K562 (cell line): ENCODE measurements around the gene SAMD10. TPM values are rescaled to one million over a fixed set of nuclear protein-coding genes. Genes with fewer than 3 reads are reported as not detected.

Source experiments
- ATAC-seq: fragments of 200-7000 bp; cut with Tn5 transposase; 3 replicates; pipeline ENCODE4 v1.9.1; 2020; ENCODE audit warnings: moderate library complexity
- BruUV-seq: library from RNA; stranded (reverse); fragments of 400-500 nt; replicated peaks from 2 replicates; lab custom pipeline; 2021; lab: Mats Ljungman, UMichigan
- CTCF ChIA-PET: fragments of 300-600 bp; formaldehyde crosslinking; extraction: SDS; loops from one replicate; lab custom pipeline; 2021; ENCODE audit warnings: low intra/inter-chr PET ratio; lab: Yijun Ruan, JAX
- POLR2A ChIA-PET: fragments of 300-600, 350-650 bp; sonication (Branson Sonifier 250); formaldehyde crosslinking; extraction: SDS; loops from one replicate; lab custom pipeline; 2021; ENCODE audit warnings: antibody characterized with exemption, inconsistent platforms; lab: Yijun Ruan, JAX
- DNase-seq, 4 experiments: peaks; one replicate each; pipeline versions ENCODE4 v3.0.0 to v3.0.0-alpha.2; 2011 to 2018; ENCODE audit warnings: low spot score in 3 of 4, mixed read lengths in 3 of 4; ENCODE audit errors: extremely low read depth in 1 of 4
- FAIRE-seq: peaks from 2 replicates; lab custom pipeline; 2011; peaks lifted over from hg19 to GRCh38; lab: Jason Lieb, UNC
- H2AFZ ChIP-seq: 2 replicates; pipeline ENCODE4 v1.6.0; 2011; ENCODE audit warnings: low read depth, low read length, control low read depth, inconsistent platforms
- H3K27ac ChIP-seq: fragments of 200-600 bp; 3 replicates; pipeline ENCODE4 v1.8.0; 2011; ENCODE audit warnings: low read depth, mild to moderate bottlenecking, control low read depth, inconsistent platforms, low read length, moderate library complexity, mixed read lengths; ENCODE audit errors: extremely low read depth
- H3K27me3 ChIP-seq, 2 experiments: fragments of 300-600 bp in 1 of 2; 2 replicates in 1 of 2; 3 replicates in 1 of 2; pipeline versions ENCODE4 v1.6.0 to v1.8.0; 2011; ENCODE audit warnings: inconsistent platforms in 2 of 2, low read length in 2 of 2, mild to moderate bottlenecking in 1 of 2, mixed read lengths in 1 of 2, moderate library complexity in 1 of 2; ENCODE audit not compliant: control insufficient read depth in 2 of 2, insufficient read depth in 2 of 2
- H3K36me3 ChIP-seq: fragments of 300-600 bp; 3 replicates; pipeline ENCODE4 v1.8.0; 2011; ENCODE audit warnings: mild to moderate bottlenecking, low read length, inconsistent platforms; ENCODE audit not compliant: control insufficient read depth, insufficient read depth
- H3K4me1 ChIP-seq, 2 experiments: fragments of 200-600 bp in 1 of 2; replicated peaks in 1 of 2; 2 replicates in 1 of 2; 3 replicates in 1 of 2; pipeline versions ENCODE4 v1.5.1 to v1.8.0; 2011; ENCODE audit warnings: inconsistent platforms in 2 of 2, low read length in 2 of 2, mild to moderate bottlenecking in 1 of 2, mixed read lengths in 1 of 2, moderate library complexity in 1 of 2; ENCODE audit not compliant: control insufficient read depth in 2 of 2, insufficient read depth in 2 of 2
- H3K4me2 ChIP-seq: 2 replicates; pipeline ENCODE4 v1.6.1; 2011; ENCODE audit warnings: low read length, control low read depth, inconsistent platforms, mixed read lengths; ENCODE audit not compliant: insufficient read depth
- H3K4me3 ChIP-seq: fragments of 200-600 bp; sonication (generic), shearing (Covaris generic); 2 replicates; pipeline ENCODE4 v1.5.1; 2016; ENCODE audit warnings: control low read depth, inconsistent platforms
- H3K79me2 ChIP-seq: fragments of 200-600 bp; 3 replicates; pipeline ENCODE4 v1.8.0; 2011; ENCODE audit warnings: low read length, inconsistent platforms; ENCODE audit not compliant: control insufficient read depth, insufficient read depth
- H3K9ac ChIP-seq, 2 experiments: 2 replicates each; pipeline versions ENCODE4 v1.6.0 to v1.6.1; 2011; ENCODE audit warnings: low read depth in 2 of 2, low read length in 2 of 2, control low read depth in 1 of 2, inconsistent platforms in 1 of 2, mild to moderate bottlenecking in 1 of 2, mixed read lengths in 1 of 2; ENCODE audit not compliant: insufficient read depth in 1 of 2
- H3K9me1 ChIP-seq: one replicate; pipeline ENCODE4 v1.6.0; 2011; ENCODE audit warnings: inconsistent platforms, mild to moderate bottlenecking, low read length, moderate library complexity; ENCODE audit not compliant: control insufficient read depth, insufficient read depth
- H3K9me3 ChIP-seq: replicated peaks from 2 replicates; pipeline ENCODE4 v1.5.1; 2011; ENCODE audit warnings: low read depth, low read length, inconsistent platforms; ENCODE audit not compliant: control insufficient read depth, insufficient read depth
- H4K20me1 ChIP-seq: replicated peaks from 2 replicates; pipeline ENCODE4 v1.6.1; 2011; ENCODE audit warnings: low read length, inconsistent platforms, mixed read lengths; ENCODE audit not compliant: control insufficient read depth, insufficient read depth
- ASH1L ChIP-seq: fragments of 450-650 bp; IDR thresholded peaks from 2 replicates; pipeline ENCODE4 v1.6.1; 2018; ENCODE audit warnings: borderline replicate concordance, mild to moderate bottlenecking, low read depth; ENCODE audit not compliant: partially characterized antibody
- EHMT2 ChIP-seq: fragments of 450-650 bp; IDR thresholded peaks from 2 replicates; pipeline ENCODE4 v1.6.1; 2018; ENCODE audit warnings: antibody characterized with exemption
- ESRRB ChIP-seq: fragments of 250-450 bp; sonication (Bioruptor Pico); IDR thresholded peaks from 2 replicates; pipeline ENCODE4 v1.5.0; 2020; ENCODE audit warnings: mild to moderate bottlenecking, moderate library complexity, borderline replicate concordance
- FOXP1 ChIP-seq: sonication (generic); formaldehyde crosslinking; IDR thresholded peaks from 2 replicates; pipeline ENCODE4 v1.8.0; 2022; ENCODE audit warnings: mild to moderate bottlenecking, missing genetic modification reagents
- MTA3 ChIP-seq: fragments of 450-650 bp; formaldehyde crosslinking; IDR thresholded peaks from 2 replicates; pipeline ENCODE4 v1.6.1; 2017; ENCODE audit warnings: mild to moderate bottlenecking, borderline replicate concordance
- NFE2 ChIP-seq: IDR thresholded peaks from 2 replicates; pipeline ENCODE4 v1.6.1; 2014; ENCODE audit warnings: antibody characterized with exemption, low read depth
- POLR2G ChIP-seq: fragments of 200-400 bp; formaldehyde crosslinking; IDR thresholded peaks from 2 replicates; pipeline ENCODE4 v1.6.1; 2017; ENCODE audit warnings: low read depth, mild to moderate bottlenecking, antibody characterized with exemption, low read length, moderate library complexity
- WGBS: fragments of 100-300 bp; shearing (Covaris generic); methylation state at CpG from one replicate; pipeline ENCODE4 v1.1.6; 2016; ENCODE audit warnings: low coverage, mixed read lengths; ENCODE audit not compliant: insufficient coverage; ENCODE audit errors: missing lambda C conversion rate; 5-methylcytosine and 5-hydroxymethylcytosine counted together
- in situ Hi-C: fragments of 300-500 bp; cut with MboI; formaldehyde crosslinking; loops from 4 replicates; pipeline ENCODE4 v1.15.0; 2018; ENCODE audit warnings: inconsistent platforms, mixed read lengths
- intact Hi-C: fragments of 100-400 bp; cut with micrococcal nuclease; formaldehyde crosslinking; loops from 2 replicates; pipeline ENCODE4 v1.14.2; 2022
- polyA plus RNA-seq, 8 experiments: library from polyadenylated mRNA; depleted of rRNA in 4 of 8; stranded (reverse) in 5 of 8; unstranded in 3 of 8; fragments of >200 nt; fragmentation: Nextera tagmentation in 2 of 8; fragmentation: Illumina TruSeq in 1 of 8; extraction: Ambion mirVana in 2 of 8; extraction: Trizol in 1 of 8; gene quantifications; 2 replicates each; pipeline versions ENCODE4 v1.2.1 to v1.2.3, GENCODE V29; 2011 to 2014; ENCODE audit warnings: inconsistent platforms in 1 of 8, missing spikeins in 1 of 8
- total RNA-seq, 7 experiments: library from RNA; depleted of rRNA in 6 of 7; stranded (reverse); fragments of >200 nt in 6 of 7; fragmentation: Illumina TruSeq in 2 of 7; extraction: Trizol in 2 of 7; gene quantifications; 2 replicates each; pipeline versions ENCODE4 v1.2.1 to v1.2.3, GENCODE V29; 2011 to 2021; ENCODE audit warnings: low replicate concordance in 1 of 7
- TF ChIP-seq, protein P1 (sequence below): fragments of 250-450 bp; sonication (Bioruptor Pico); IDR thresholded peaks from 2 replicates; pipeline ENCODE4 v1.8.0; 2021; ENCODE audit warnings: mild to moderate bottlenecking, moderate library complexity
- TF ChIP-seq, protein P2 (sequence below): fragments of 250-450 bp; sonication (Bioruptor Pico); IDR thresholded peaks from 2 replicates; pipeline ENCODE4 v1.6.1; 2021; ENCODE audit warnings: mild to moderate bottlenecking

Gene SAMD10
- total and polyA plus RNA-seq, 9 of the 15 experiments (the other 6 are each of a cell fraction or from before 2014, with no cell fraction given) = 0.37 to 15.2 (median 4.8) TPM

DNA sequence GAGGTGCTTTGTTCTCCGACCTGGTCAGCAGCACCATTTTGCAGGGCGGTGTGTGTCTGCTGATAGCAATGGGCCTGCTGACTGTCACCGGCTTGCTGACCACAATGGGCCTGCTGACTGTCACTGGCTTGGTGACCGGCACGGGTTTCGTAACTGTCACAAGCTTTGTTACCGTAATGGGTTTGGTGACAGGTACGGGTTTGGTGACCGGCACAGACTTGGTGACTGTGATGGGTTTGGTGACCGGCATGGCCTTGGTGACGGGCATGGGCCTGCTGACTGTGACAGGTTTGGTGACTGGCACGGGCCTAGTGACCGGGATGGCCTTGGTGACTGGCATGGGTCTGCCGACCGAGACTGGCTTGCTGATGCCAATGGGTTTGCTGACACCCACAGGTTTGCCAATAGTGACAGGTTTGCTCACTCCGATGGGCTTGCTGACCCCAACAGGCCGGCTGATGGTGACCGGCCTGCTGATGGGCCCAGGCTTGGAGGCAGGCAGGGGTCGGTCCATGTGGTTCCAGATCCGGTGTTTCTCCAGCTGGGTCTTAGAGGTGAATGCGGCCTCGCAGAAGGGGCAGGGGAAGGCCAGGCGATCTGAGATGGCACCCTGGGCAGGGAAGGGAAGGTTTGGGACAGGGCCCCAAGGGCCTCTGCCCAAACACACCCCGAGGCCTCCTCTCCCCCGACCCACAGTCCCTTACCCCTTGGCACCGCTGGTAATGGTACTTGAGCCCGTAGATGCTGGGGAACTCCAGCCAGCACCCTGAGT, 13.1 kb downstream of the SAMD10 start:
- BruUV-seq = no TSS peak
- no peak for TF ChIP-seq NFE2
- no peak for TF ChIP-seq FOXP1 (CRISPR knock-in tag)
- 0 out of 2 replicates have a peak, but pooled peaks have one; percentile 27 for TF ChIP-seq POLR2G
- TF ChIP-seq, protein P1, sequence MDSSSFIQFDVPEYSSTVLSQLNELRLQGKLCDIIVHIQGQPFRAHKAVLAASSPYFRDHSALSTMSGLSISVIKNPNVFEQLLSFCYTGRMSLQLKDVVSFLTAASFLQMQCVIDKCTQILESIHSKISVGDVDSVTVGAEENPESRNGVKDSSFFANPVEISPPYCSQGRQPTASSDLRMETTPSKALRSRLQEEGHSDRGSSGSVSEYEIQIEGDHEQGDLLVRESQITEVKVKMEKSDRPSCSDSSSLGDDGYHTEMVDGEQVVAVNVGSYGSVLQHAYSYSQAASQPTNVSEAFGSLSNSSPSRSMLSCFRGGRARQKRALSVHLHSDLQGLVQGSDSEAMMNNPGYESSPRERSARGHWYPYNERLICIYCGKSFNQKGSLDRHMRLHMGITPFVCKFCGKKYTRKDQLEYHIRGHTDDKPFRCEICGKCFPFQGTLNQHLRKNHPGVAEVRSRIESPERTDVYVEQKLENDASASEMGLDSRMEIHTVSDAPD = no peak
- no peak for TF ChIP-seq MTA3
- TF ChIP-seq ESRRB (CRISPR knock-in tag) = no peak
- TF ChIP-seq ASH1L = no peak
- TF ChIP-seq EHMT2 = no peak
- TF ChIP-seq, protein P2, sequence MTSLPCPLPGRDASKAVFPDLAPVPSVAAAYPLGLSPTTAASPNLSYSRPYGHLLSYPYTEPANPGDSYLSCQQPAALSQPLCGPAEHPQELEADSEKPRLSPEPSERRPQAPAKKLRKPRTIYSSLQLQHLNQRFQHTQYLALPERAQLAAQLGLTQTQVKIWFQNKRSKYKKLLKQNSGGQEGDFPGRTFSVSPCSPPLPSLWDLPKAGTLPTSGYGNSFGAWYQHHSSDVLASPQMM (CRISPR knock-in tag) = no peak
- H3K4me3 ChIP-seq = no peak overlapping the region
- H2AFZ ChIP-seq = no peak overlapping the region
- H3K27ac ChIP-seq = no peak overlapping the region
- ChIA-PET POLR2A (interaction anchor here (0.5 to 1.7 kb wide), 3 partner anchors 11 to 506 kb away, joined by 3 to 9 read pairs (median 4); partner anchors contain the start of gene UCKL1), CTCF (no interaction called here)
- no peak for FAIRE-seq
- ATAC-seq = no peak
- no peak overlapping the region for H3K4me2 ChIP-seq
- H3K36me3 ChIP-seq = peaks cover 60% of the 10 kb centered on the region; the same call in 2 of the 3 replicates
- H3K27me3 ChIP-seq = no peaks in the 10 kb centered on the region
- DNase-seq = no peak
- in situ Hi-C loops = no loop called here
- 97% methylated on average over 23 of the region's 27 CpGs for WGBS
- no peaks in the 10 kb centered on the region for H4K20me1 ChIP-seq
- peak overlapping the region in 1 of 2 experiments; percentile 45; a peak in 2 of 4 replicates for H3K9ac ChIP-seq
- peaks cover 10 to 51% of the 10 kb centered on the region in 2 experiments for H3K4me1 ChIP-seq
- intact Hi-C loops = no loop called here
- H3K9me1 ChIP-seq = no peaks in the 10 kb centered on the region
- peaks cover 21% of the 10 kb centered on the region for H3K79me2 ChIP-seq
- no peaks in the 10 kb centered on the region for H3K9me3 ChIP-seq
